ENCODE data around the gene SDCCAG8.

Gene SDCCAG8

GRCh38 chr1:243428617-243429342 lies 172.9 kb downstream of the SDCCAG8 start:
- no peak for DNase-seq

- no peak for DNase-seq
Measured at GRCh38 chr1:243431591-243431990, 175.8 kb downstream of the SDCCAG8 start.

- DNase-seq: no peak
Measured at GRCh38 chr1:243432136-243432535, 176.3 kb downstream of the SDCCAG8 start.

GRCh38 chr1:243433737-243434370 lies 178.0 kb downstream of the SDCCAG8 start:
- no peak for DNase-seq

- no peak for DNase-seq
Measured at GRCh38 chr1:243434594-243434993, 178.8 kb downstream of the SDCCAG8 start.

- DNase-seq: no peak
Measured at GRCh38 chr1:243435836-243436235, 180.0 kb downstream of the SDCCAG8 start.

- no peak for DNase-seq
Measured at GRCh38 chr1:243438146-243438545, 182.3 kb downstream of the SDCCAG8 start.

GRCh38 chr1:243438815-243439214 lies 183.0 kb downstream of the SDCCAG8 start:
- DNase-seq: no peak

- DNase-seq: no peak
Measured at GRCh38 chr1:243440406-243440805, 184.6 kb downstream of the SDCCAG8 start.

- DNase-seq: no peak
Measured at GRCh38 chr1:243441601-243442000, 185.8 kb downstream of the SDCCAG8 start.

GRCh38 chr1:243443557-243443956 lies 187.7 kb downstream of the SDCCAG8 start:
- DNase-seq: no peak

- DNase-seq: peak; percentile 54
Measured at GRCh38 chr1:243447347-243447746, 191.5 kb downstream of the SDCCAG8 start.

GRCh38 chr1:243447844-243448243 lies 192.0 kb downstream of the SDCCAG8 start:
- DNase-seq: no peak

- DNase-seq: no peak
Measured at GRCh38 chr1:243449373-243449772, 193.5 kb downstream of the SDCCAG8 start.

- no peak for DNase-seq
Measured at GRCh38 chr1:243452092-243452491, 196.3 kb downstream of the SDCCAG8 start.

GRCh38 chr1:243454328-243454997 lies 198.6 kb downstream of the SDCCAG8 start:
- no peak for DNase-seq

- no peak for DNase-seq
Measured at GRCh38 chr1:243455760-243456651, 200.2 kb downstream of the SDCCAG8 start.

- no peak for DNase-seq
Measured at GRCh38 chr1:243457363-243457982, 201.6 kb downstream of the SDCCAG8 start.

- no peak for DNase-seq
Measured at GRCh38 chr1:243459059-243459458, 203.2 kb downstream of the SDCCAG8 start.

- DNase-seq: no peak
Measured at GRCh38 chr1:243461700-243462099, 205.9 kb downstream of the SDCCAG8 start.

GRCh38 chr1:243462929-243463697 lies 207.3 kb downstream of the SDCCAG8 start:
- DNase-seq: no peak

GRCh38 chr1:243465081-243465480 lies 209.2 kb downstream of the SDCCAG8 start:
- DNase-seq: no peak
